ENCODE measurements around the gene CDK14. TPM values are rescaled to one million over a fixed set of nuclear protein-coding genes. Genes with fewer than 3 reads are reported as not detected.

CDK14 gene
- total RNA-seq, 6 donors from 2014 or later = 21.7 to 53.4 (median 37.1) TPM

- Histone ChIP-seq H3K27me3 (no peaks in the 10 kb centered on the region), H3K4me1 (no peaks in the 10 kb centered on the region), H3K36me3 (no peaks in the 10 kb centered on the region), H3K4me3 (no peak overlapping the region), H3K27ac (no peak overlapping the region), H3K9me3 (no peaks in the 10 kb centered on the region)
- ATAC-seq (ENCODE audit: low FRiP score in 2 of 2) = no peak
- TF ChIP-seq POLR2A (IDR thresholded peaks at IDR 0.05) (no peak), CTCF (IDR thresholded peaks at IDR 0.05) (no peak), POLR2AphosphoS5 (IDR thresholded peaks at IDR 0.05) (no peak), EP300 (IDR thresholded peaks at IDR 0.05) (no peak)
- no peak for DNase-seq
- WGBS, 2 donors = 87 to 92% methylated on average over 10 of the region's 10 CpGs
Measured at GRCh38 chr7:91156316-91157185, 560.4 kb downstream of the CDK14 start.

GRCh38 chr7:91157579-91158320 lies 561.6 kb downstream of the CDK14 start:
- ATAC-seq (ENCODE audit: low FRiP score in 2 of 2) = no peak

GRCh38 chr7:91162436-91162835 lies 566.3 kb downstream of the CDK14 start:
- no peak overlapping the region for H3K27ac ChIP-seq
- no peaks in the 10 kb centered on the region for H3K9me3 ChIP-seq
- peak in 1 of 2 donors; percentile 22 for ATAC-seq (ENCODE audit: low FRiP score in 2 of 2)
- peaks cover 0 to 4% (median 1%) of the 10 kb centered on the region in 4 donors for H3K4me1 ChIP-seq
- no peak overlapping the region for H3K4me3 ChIP-seq
- no peaks in the 10 kb centered on the region for H3K36me3 ChIP-seq
- no peak for DNase-seq
- whole genome bisulfite sequencing, 2 donors = 53 to 58% methylated on average over 6 of the region's 6 CpGs
- no peak for TF ChIP-seq POLR2AphosphoS5 (IDR thresholded peaks at IDR 0.05)
- TF ChIP-seq EP300 (IDR thresholded peaks at IDR 0.05) = no peak
- TF ChIP-seq CTCF (IDR thresholded peaks at IDR 0.05) = no peak
- no peak for TF ChIP-seq POLR2A (IDR thresholded peaks at IDR 0.05)
- H3K27me3 ChIP-seq = no peaks in the 10 kb centered on the region

More at GRCh38 chr7:91157579-91158320, 561.6 kb downstream of the CDK14 start:
- TF ChIP-seq EP300 (IDR thresholded peaks at IDR 0.05) (no peak), CTCF (IDR thresholded peaks at IDR 0.05) (no peak)
- H3K27me3 ChIP-seq = no peaks in the 10 kb centered on the region
- no peaks in the 10 kb centered on the region for H3K36me3 ChIP-seq
- H3K9me3 ChIP-seq = no peaks in the 10 kb centered on the region
- 79 to 82% methylated on average over 6 of the region's 6 CpGs for WGBS, 2 donors
- H3K4me3 ChIP-seq = no peak overlapping the region
- no peaks in the 10 kb centered on the region for H3K4me1 ChIP-seq
- no peak for DNase-seq
- no peak overlapping the region for H3K27ac ChIP-seq

GRCh38 chr7:91164506-91164905 lies 568.4 kb downstream of the CDK14 start:
- Histone ChIP-seq H3K4me1 (peaks cover 0 to 4% (median 1%) of the 10 kb centered on the region in 4 donors), H3K9me3 (no peaks in the 10 kb centered on the region), H3K4me3 (no peak overlapping the region), H3K27ac (no peak overlapping the region), H3K27me3 (no peaks in the 10 kb centered on the region), H3K36me3 (no peaks in the 10 kb centered on the region)
- TF ChIP-seq POLR2A (IDR thresholded peaks at IDR 0.05) = no peak
- TF ChIP-seq POLR2AphosphoS5 (IDR thresholded peaks at IDR 0.05) = no peak
- TF ChIP-seq EP300 (IDR thresholded peaks at IDR 0.05) = no peak
- no peak for TF ChIP-seq CTCF (IDR thresholded peaks at IDR 0.05)
- ATAC-seq (ENCODE audit: low FRiP score in 2 of 2) (no peak), DNase-seq (no peak)
- 74 to 97% methylated on average over 2 of the region's 2 CpGs for WGBS, 2 donors

Data from upper lobe of left lung (tissue), 6 donors.